ENCODE data around the gene MTERF4.

Gene MTERF4

DNA sequence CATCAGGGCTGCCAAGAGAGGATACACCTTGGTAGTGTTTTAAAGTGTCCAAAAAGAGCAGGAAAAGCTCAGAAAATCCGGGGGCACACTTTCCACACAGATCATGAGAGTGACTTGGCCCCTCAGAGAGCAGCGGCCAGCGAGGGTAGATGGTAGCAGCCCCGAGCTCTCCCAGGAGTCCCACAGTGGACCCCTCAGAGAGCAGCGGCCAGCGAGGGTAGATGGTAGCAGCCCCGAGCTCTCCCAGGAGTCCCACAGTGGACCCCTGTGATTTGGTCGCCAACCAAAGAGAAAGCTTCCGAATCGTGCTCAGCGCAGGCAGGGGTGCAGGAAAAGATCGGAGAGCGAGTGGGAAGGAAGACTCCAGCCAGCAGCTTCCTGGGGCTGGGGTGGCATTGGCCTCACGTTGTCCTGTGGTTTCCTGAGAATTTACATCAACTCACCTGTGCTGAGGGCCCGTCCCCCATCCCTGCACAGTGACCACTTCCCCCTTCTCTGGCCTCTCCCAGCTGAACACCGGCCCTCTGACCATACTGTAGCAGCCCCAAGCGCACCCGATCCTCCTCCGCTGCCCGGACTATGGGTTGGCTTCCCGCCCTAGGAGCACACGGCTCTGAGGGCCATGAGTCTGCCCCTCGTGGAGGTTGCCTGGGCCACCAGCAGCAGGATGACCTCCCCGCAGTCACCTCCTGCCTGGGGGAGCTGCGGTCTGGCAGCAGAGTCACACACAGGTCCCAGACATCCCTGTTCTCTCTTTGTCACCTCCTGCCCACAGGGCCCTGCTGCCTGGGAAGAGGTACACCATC lies 33.7 kb downstream of the MTERF4 start:
- DNase-seq: no peak

GRCh38 chr2:241067501-241068135 lies 34.5 kb downstream of the MTERF4 start:
- DNase-seq: no peak

DNA sequence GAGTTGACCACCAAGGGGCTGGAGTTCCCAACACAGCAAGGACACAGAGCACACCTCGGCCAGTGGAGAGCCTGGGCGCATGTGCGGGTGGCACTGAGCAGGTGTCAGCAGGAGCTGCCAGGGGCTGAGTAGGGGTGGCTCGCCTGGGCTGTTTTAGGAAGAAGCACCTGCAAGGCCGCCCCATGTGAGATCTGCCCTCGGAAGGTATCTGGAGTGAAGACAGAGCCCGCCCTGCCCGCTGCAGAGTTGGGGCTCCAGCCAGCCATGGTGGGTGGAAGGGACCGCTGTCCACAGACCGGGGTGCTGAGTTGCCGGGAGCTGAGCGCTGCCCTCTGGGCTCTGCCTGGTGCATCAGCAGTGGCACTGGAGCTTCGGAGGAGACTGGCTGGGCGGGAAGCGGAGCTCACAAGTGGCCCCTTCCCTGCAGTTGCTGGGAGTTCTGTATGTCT lies 35.2 kb downstream of the MTERF4 start:
- DNase-seq: no peak

GRCh38 chr2:241066171-241066892 lies 35.8 kb downstream of the MTERF4 start:
- DNase-seq: no peak

DNA sequence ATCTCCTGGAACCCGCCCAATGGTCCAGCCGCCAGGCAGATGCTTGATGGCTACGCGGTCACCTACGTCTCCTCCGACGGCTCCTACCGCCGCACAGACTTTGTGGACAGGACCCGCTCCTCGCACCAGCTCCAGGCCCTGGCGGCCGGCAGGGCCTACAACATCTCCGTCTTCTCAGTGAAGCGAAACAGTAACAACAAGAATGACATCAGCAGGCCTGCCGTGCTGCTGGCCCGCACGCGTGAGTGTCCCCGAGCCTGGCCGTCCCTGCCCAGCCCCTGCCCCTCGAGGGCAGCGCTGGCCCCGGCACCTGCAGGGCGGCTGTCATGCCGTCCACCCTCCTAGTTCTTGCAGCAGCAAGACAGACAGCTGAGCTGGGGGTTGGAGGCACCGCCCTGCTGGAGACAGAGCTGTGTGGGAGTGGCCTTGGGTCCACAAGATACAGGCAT lies 36.7 kb downstream of the MTERF4 start:
- no peak for DNase-seq

DNA sequence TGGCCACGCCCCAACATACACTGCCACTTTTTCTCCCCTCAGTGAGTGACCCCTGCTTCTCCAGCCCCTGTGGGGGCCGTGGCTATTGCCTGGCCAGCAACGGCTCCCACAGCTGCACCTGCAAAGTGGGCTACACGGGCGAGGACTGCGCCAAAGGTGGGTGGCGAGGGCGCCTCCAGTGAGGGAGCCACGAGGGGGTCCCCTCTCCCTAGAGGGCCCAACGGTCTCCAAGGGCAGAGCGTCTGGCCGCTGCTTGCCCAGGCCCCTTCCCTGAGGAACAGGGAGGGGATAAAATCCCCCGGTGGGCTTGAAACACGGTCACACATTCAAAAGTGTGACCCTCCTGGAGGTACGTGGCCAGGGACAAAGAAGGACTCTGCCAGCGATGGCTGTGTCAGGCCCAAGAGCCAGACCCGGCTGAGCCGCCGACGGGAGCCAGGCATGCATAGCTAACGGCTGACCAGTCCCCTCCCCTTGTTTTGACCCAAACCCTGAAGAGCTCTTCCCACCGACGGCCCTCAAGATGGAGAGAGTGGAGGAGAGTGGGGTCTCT lies 37.2 kb downstream of the MTERF4 start:
- no peak for DNase-seq

DNA sequence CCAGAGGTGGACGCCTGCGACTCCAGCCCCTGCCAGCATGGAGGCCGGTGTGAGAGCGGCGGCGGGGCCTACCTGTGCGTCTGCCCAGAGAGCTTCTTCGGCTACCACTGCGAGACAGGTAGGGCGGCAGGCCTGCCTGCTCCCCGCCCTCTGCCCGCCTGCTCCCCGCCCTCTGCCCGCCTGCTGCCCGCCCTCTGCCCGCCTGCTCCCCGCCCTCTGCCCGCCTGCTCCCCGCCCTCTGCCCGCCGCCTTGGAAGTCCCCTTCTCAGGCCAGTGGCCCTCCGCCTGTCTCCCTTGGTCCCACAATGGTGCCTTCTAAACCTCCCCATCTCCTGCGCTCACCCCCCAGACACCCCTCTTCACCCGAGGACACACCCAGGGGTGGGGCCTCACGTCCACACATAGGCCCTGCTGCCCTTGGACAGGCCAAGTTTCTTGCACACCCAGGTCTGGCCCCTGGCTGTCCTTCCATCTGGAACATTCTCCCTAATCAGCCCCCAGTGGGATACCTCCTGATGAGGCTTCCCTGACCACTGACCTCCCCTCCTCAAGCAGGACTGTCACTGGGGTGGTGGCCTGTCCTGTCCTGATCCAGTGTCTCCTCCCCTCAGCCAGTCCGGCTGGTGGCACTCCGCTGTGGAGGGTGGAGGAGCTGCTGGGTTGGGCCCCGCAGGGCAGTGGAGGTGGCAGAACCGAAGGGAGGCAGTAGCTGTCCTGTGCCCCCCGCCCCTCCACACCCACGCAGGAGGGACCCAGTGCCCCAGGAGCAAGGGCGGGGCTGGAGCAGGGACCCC lies 37.9 kb downstream of the MTERF4 start:
- no peak for DNase-seq

DNA sequence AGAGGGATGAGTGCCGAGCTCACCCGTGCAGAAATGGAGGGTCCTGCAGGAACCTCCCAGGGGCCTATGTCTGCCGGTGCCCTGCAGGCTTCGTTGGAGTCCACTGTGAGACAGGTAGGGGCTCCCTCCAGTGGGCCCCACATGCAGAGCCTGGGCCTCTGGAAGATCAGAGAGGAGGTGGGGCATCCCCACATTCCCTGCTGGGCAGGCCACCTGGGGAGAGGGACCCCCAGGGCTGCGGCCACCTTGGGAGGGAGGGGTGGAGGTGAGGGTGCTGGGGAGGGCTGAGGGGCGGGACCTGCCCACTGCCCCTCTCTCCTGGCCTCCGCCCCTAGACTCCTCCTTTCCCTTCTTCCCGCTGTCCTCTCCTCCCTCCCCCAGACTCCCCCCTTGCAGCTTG lies 38.5 kb downstream of the MTERF4 start:
- no peak for DNase-seq

- no peak for DNase-seq
These were observed 39.0 kb downstream of the MTERF4 start for GRCh38 chr2:241063093-241063551.

DNA sequence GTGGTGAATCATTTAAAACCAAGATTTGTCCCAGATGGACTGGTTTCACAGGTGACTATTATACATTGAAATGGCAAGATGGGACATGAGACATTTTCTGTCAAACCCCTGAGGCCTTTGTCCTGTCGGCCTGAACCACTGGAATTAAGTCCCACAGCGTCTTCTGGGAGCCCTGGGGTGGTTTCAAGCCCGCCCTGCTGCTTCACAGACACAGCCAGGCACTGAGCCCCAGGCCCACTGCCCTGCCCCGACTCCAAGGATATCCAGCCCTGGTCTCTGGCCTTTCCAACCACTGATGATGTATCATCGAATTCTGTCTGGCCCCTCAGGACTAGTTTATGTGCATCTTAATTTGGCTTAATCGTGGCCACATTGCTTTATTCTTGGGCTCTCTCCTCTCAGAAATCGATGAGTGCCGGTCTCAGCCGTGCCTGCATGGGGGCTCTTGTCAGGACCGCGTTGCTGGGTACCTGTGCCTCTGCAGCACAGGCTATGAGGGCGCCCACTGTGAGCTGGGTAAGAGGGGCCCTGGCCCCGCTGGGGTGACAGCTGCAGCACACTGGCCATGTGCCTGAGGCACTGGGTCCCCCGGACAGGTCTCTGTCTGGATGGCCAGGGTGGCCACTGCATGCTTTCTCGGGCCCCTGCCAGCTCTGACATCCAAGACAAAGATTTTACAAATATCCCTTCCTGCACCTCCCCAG lies 39.5 kb downstream of the MTERF4 start:
- no peak for DNase-seq

DNA sequence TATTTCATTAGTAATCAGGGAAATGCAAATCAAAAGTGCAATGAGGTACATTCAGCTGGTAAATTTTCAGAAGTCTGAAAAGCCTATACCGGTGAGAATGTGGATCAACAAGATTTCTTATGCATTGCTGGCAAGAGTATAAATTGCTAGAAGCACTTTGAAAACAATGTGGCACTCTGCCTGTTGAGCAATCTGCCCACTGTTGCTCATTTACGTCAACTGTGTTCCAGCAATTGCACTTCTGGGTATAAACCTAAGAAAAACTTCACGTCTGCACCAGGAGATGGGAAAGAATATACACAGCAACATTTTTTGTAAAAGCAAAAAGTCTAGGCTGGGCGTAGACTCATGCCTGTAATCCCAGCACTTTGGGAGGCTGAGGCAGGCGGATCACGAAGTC lies 40.8 kb downstream of the MTERF4 start:
- no peak for DNase-seq

GRCh38 chr2:241053576-241054251 lies 48.4 kb downstream of the MTERF4 start:
- no peak for DNase-seq

DNA sequence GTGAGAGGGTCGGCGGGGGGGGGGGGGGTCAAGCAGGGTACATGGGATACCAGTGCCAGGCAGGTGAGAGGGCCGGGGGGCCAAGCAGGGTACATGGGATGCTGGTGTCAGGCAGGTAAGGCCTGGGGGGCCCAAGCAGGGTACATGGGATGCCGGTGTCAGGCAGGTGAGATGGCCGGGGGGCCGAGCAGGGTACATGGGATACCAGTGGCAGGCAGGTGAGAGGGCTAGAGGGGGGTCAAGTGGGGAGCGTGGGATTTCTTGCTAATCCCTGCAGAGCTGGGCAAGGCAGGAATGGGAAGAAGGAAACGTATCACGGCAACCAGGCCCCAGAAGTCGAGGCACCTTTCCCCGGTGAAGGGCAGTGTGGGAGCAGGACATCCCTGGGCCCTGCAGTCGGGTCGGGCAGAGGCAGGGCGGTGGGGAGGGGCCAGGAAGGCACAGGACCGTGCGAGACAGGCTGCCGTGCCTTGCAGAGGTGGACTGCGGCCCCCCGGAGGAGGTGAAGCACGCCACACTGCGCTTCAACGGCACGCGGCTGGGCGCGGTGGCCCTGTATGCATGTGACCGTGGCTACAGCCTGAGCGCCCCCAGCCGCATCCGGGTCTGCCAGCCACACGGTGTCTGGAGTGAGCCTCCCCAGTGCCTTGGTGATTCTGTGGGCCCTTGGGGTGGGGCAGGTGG lies 49.3 kb downstream of the MTERF4 start:
- no peak for DNase-seq

- DNase-seq: no peak
These were observed 50.3 kb downstream of the MTERF4 start for GRCh38 chr2:241051578-241052487.

DNA sequence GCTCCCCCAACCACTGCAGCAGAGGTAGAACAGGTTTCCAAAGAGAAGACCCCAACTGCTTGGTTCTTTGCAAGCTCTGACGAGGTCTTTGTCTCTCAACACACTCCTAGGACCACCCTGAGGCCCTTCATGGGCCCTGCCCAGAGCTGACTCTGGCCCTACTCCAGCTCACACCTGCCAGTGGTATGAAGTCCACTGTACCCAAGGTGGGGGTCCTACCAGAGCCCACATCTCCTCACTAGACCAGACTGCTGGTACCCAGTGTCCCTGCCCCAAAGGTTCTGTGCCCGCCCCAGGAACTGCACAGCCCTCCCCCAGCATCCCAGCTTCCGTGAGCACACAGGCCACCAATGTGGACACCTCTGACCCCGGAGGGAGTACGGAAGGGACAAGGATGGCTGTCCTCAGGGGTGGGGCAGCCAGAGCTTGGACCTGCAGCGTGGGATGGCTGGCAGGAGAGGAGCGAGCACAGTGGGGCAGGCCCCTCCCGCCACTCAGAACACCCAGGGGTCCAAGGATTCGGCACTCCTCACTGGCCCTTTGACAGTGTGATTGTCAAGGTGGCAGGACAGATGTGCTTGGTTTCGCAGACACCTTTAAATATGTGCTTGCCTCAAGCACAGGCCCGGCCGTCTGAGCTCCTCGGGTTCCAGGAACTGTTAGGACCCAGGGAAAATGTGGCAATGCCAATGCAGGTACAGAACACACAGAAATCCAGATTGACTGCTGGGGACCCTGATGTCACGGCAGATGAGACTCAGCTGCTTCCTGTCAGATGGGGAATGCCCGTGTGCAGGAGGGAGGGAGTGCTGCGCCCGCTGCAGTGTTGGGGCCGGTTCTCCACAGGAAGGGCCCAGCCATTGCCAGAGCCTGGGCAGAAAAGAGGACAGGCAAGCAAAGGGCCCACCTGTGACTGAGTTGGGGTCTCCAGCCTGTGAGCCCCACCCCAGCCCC lies 51.2 kb downstream of the MTERF4 start:
- DNase-seq: no peak

- DNase-seq: no peak
These were observed 52.1 kb downstream of the MTERF4 start for GRCh38 chr2:241049739-241050623.

- DNase-seq: no peak
These were observed 53.1 kb downstream of the MTERF4 start for GRCh38 chr2:241048949-241049343.

All from GF-D8 (cell line).